Endothelial cell of umbilical vein (primary cell): ENCODE measurements around the gene HOXB2. TPM values are rescaled to one million over a fixed set of nuclear protein-coding genes. Genes with fewer than 3 reads are reported as not detected.

ENCODE experiments used
- BruUV-seq: library from RNA; stranded (reverse); fragments of 400-500 nt; replicated peaks from 2 replicates; lab custom pipeline; 2021; lab: Mats Ljungman, UMichigan
- CTCF ChIA-PET: fragments of 300-600, 350-600 bp; sonication (Branson Sonifier 250); formaldehyde crosslinking; loops from one replicate; lab custom pipeline; 2021; ENCODE audit warnings: antibody characterized with exemption, inconsistent platforms; lab: Charles Lee
- POLR2A ChIA-PET: fragments of 300-600, 350-600 bp; sonication (Branson Sonifier 250); formaldehyde crosslinking; loops from one replicate; lab custom pipeline; 2021; ENCODE audit warnings: antibody characterized with exemption, inconsistent platforms; lab: Charles Lee
- DNase-seq: peaks from one replicate; pipeline ENCODE4 v3.0.0-alpha.2; 2011; ENCODE audit warnings: low read depth, low spot score
- FAIRE-seq: peaks from 2 replicates; lab custom pipeline; 2011; peaks lifted over from hg19 to GRCh38; lab: Jason Lieb, UNC
- H2AFZ ChIP-seq: 2 replicates; pipeline ENCODE4 v1.6.0; 2012; ENCODE audit warnings: low read depth, low read length, control low read depth, inconsistent platforms
- H3K27ac ChIP-seq: 2 replicates; pipeline ENCODE4 v1.5.1; 2011; ENCODE audit warnings: low read depth, mild to moderate bottlenecking, control low read depth, low read length, moderate library complexity; ENCODE audit not compliant: insufficient read depth
- H3K27me3 ChIP-seq, 2 experiments: 2 replicates each; pipeline versions ENCODE4 v1.6.0 to v1.6.1; 2011; ENCODE audit warnings: low read length in 2 of 2, mixed read lengths in 1 of 2; ENCODE audit not compliant: control insufficient read depth in 2 of 2, insufficient read depth in 2 of 2
- H3K36me3 ChIP-seq, 2 experiments: 2 replicates in 1 of 2; 3 replicates in 1 of 2; pipeline ENCODE4 v1.5.1; 2011; ENCODE audit warnings: low read length in 2 of 2, mild to moderate bottlenecking in 1 of 2, moderate library complexity in 1 of 2; ENCODE audit not compliant: control insufficient read depth in 2 of 2, insufficient read depth in 2 of 2; ENCODE audit errors: extremely low read depth in 1 of 2
- H3K4me1 ChIP-seq: 3 replicates; pipeline ENCODE4 v1.5.1; 2011; ENCODE audit warnings: mild to moderate bottlenecking, low read length; ENCODE audit not compliant: control insufficient read depth, insufficient read depth; ENCODE audit errors: extremely low read depth
- H3K4me2 ChIP-seq: 2 replicates; pipeline ENCODE4 v1.6.1; 2011; ENCODE audit warnings: low read length, control low read depth, mixed read lengths; ENCODE audit not compliant: insufficient read depth
- H3K4me3 ChIP-seq, 3 experiments: fragments of 200-600 bp in 1 of 3; sonication (generic), shearing (Covaris generic) in 1 of 3; replicated peaks in 1 of 3; 2 replicates each; pipeline ENCODE4 v1.5.1; 2011 to 2016; ENCODE audit warnings: control low read depth in 3 of 3, low read length in 3 of 3, mild to moderate bottlenecking in 2 of 3, inconsistent platforms in 1 of 3, low read depth in 1 of 3, moderate library complexity in 1 of 3; ENCODE audit not compliant: insufficient read depth in 1 of 3
- H3K79me2 ChIP-seq: 2 replicates; pipeline ENCODE4 v1.6.0; 2012; ENCODE audit warnings: low read length, inconsistent platforms; ENCODE audit not compliant: control insufficient read depth, insufficient read depth
- H3K9ac ChIP-seq: replicated peaks from 2 replicates; pipeline ENCODE3; 2011; ENCODE audit warnings: low read length, control low read depth; ENCODE audit not compliant: insufficient read depth; ENCODE audit errors: extremely low read depth
- H3K9me1 ChIP-seq: replicated peaks from 3 replicates; pipeline ENCODE4 v1.6.0; 2011; ENCODE audit warnings: mild to moderate bottlenecking, low read length; ENCODE audit not compliant: control insufficient read depth, insufficient read depth; ENCODE audit errors: extremely low read depth
- H3K9me3 ChIP-seq: replicated peaks from 2 replicates; pipeline ENCODE4 v1.5.1; 2012; ENCODE audit warnings: low read length, inconsistent platforms; ENCODE audit not compliant: control insufficient read depth, insufficient read depth
- H4K20me1 ChIP-seq: replicated peaks from 2 replicates; pipeline ENCODE3; 2011; ENCODE audit warnings: mild to moderate bottlenecking, low read length; ENCODE audit not compliant: control insufficient read depth, insufficient read depth; ENCODE audit errors: extremely low read depth
- EZH2 ChIP-seq: IDR thresholded peaks from 2 replicates; pipeline ENCODE4 v1.6.1; 2012; ENCODE audit warnings: borderline replicate concordance, low read depth, mild to moderate bottlenecking, moderate library complexity, low read length, inconsistent platforms; ENCODE audit not compliant: severe bottlenecking
- FOS ChIP-seq: IDR thresholded peaks from 2 replicates; pipeline ENCODE4 v1.6.1; 2011; ENCODE audit warnings: mild to moderate bottlenecking, low read length, moderate library complexity, borderline replicate concordance; ENCODE audit not compliant: insufficient read depth
- GATA2 ChIP-seq: IDR thresholded peaks from 2 replicates; pipeline ENCODE4 v1.7.0; 2011; ENCODE audit warnings: low read depth, mild to moderate bottlenecking, moderate library complexity, mixed read lengths, low read length; ENCODE audit not compliant: insufficient read length, insufficient read depth
- JUN ChIP-seq: IDR thresholded peaks from 2 replicates; pipeline ENCODE4 v1.6.1; 2011; ENCODE audit warnings: borderline replicate concordance, low read depth; ENCODE audit not compliant: insufficient read length, insufficient read depth
- MYC ChIP-seq: IDR thresholded peaks from one replicate; pipeline ENCODE4 v1.6.1; 2011; ENCODE audit warnings: mild to moderate bottlenecking, low read depth, low read length
- POLR2A ChIP-seq: IDR thresholded peaks from 2 replicates; pipeline ENCODE4 v1.6.1; 2012; ENCODE audit warnings: low read depth, mild to moderate bottlenecking, control low read depth, low read length
- POLR2AphosphoS5 ChIP-seq: IDR thresholded peaks from 2 replicates; pipeline ENCODE4 v1.6.1; 2012; ENCODE audit warnings: low read depth, mild to moderate bottlenecking, control low read depth, low read length, moderate library complexity; ENCODE audit not compliant: insufficient read depth
- dilution Hi-C: fragments of 300-500 bp; cut with MboI; formaldehyde crosslinking; loops from one replicate; pipeline ENCODE4 v1.15.0; 2019; ENCODE audit warnings: low sequenced_read_pairs; ENCODE audit not compliant: extremely low pct_ligation_motif_present
- intact Hi-C: fragments of 100-400 bp; cut with micrococcal nuclease; formaldehyde crosslinking; loops from one replicate; pipeline ENCODE4 v1.10.0; 2022
- polyA plus RNA-seq, 4 experiments: library from polyadenylated mRNA; depleted of rRNA in 3 of 4; stranded (reverse) in 3 of 4; unstranded in 1 of 4; fragments of >200 nt; gene quantifications; 2 replicates each; pipeline versions ENCODE4 v1.2.1 to v1.2.3, GENCODE V29; 2011 to 2012; ENCODE audit warnings: missing spikeins in 1 of 4
- total RNA-seq: library from RNA; stranded (reverse); gene quantifications from 2 replicates; pipeline ENCODE4 v1.2.3, GENCODE V29; 2021
- TF ChIP-seq, protein P1 (sequence below), 2 donors: IDR thresholded peaks; 1 replicate in 1 of 2; 2 replicates in 1 of 2; pipeline ENCODE4 v1.5.1; 2011; ENCODE audit warnings: low read length in 2 of 2, mild to moderate bottlenecking in 2 of 2, moderate library complexity in 2 of 2, control low read depth in 1 of 2, inconsistent platforms in 1 of 2, low read depth in 1 of 2; ENCODE audit not compliant: insufficient read depth in 1 of 2; ENCODE audit errors: extremely low read depth in 1 of 2
- TF ChIP-seq, protein P2 (sequence below): IDR thresholded peaks from 2 replicates; pipeline ENCODE4 v1.6.1; 2011; ENCODE audit not compliant: insufficient read depth, insufficient read length

The HOXB2 gene
- total and polyA plus RNA-seq, 2 donors (not counting 3 experiments of a cell fraction or from before 2014, with no cell fraction given): 14.1 to 23.3 TPM

DNA sequence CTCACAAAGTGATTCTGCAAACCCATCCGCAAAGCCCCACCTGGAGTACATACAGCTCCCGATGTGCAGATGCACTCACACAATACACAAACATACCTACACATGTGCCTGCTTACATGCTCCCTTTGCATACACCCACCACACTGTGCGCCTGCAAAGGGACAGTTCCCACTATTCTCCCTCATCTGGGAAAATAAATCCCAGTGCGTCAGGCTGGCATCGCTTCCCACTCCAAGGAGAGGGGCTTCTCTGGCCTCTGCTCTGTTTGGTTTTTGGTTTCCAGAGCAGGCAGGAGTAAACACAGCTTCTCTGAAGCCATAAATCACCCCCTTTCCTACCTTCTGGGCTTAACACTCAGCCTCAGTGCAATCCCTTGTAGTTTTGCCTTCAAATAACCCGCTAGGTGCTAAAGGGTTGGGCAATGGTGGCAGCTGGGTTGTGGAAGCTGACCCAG lies 18.5 kb upstream of the HOXB2 start:
- intact Hi-C loops: loop anchor here (2.0 kb wide), 1 partner anchor 15 kb away; no protein-coding TSS in a partner anchor
- no peak for DNase-seq
- Histone ChIP-seq H3K27me3 (no peaks in the 10 kb centered on the region), H3K36me3 (peaks cover 0 to 5% of the 10 kb centered on the region in 2 experiments), H4K20me1 (no peaks in the 10 kb centered on the region), H3K9me3 (no peaks in the 10 kb centered on the region), H3K79me2 (peaks cover 77% of the 10 kb centered on the region), H3K9me1 (no peaks in the 10 kb centered on the region), H3K4me3 (peak overlapping the region in 1 of 3 experiments; percentile 12), H3K4me1 (peaks cover 36% of the 10 kb centered on the region), H2AFZ (no peak overlapping the region), H3K4me2 (no peak overlapping the region), H3K27ac (no peak overlapping the region), H3K9ac (no peak overlapping the region)
- dilution Hi-C loops: no loop called here
- no TSS peak for BruUV-seq
- FAIRE-seq: no peak
- ChIA-PET CTCF (interaction anchor here (1.4 kb wide), 1 partner anchor 8 kb away, joined by 3 read pairs; no protein-coding TSS in a partner anchor), POLR2A (no interaction called here)
- TF ChIP-seq JUN (no peak), POLR2AphosphoS5 (no peak), POLR2A (no peak), GATA2 (no peak), FOS (no peak), MYC (no peak), EZH2 (no peak)
- TF ChIP-seq, protein P1, sequence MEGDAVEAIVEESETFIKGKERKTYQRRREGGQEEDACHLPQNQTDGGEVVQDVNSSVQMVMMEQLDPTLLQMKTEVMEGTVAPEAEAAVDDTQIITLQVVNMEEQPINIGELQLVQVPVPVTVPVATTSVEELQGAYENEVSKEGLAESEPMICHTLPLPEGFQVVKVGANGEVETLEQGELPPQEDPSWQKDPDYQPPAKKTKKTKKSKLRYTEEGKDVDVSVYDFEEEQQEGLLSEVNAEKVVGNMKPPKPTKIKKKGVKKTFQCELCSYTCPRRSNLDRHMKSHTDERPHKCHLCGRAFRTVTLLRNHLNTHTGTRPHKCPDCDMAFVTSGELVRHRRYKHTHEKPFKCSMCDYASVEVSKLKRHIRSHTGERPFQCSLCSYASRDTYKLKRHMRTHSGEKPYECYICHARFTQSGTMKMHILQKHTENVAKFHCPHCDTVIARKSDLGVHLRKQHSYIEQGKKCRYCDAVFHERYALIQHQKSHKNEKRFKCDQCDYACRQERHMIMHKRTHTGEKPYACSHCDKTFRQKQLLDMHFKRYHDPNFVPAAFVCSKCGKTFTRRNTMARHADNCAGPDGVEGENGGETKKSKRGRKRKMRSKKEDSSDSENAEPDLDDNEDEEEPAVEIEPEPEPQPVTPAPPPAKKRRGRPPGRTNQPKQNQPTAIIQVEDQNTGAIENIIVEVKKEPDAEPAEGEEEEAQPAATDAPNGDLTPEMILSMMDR (IDR thresholded peaks at IDR 0.05; ENCODE audit: extremely low read depth in 1 of 2, insufficient read depth in 1 of 2, low read depth in 1 of 2, low read length in 2 of 2): no peak
- TF ChIP-seq, protein P2, sequence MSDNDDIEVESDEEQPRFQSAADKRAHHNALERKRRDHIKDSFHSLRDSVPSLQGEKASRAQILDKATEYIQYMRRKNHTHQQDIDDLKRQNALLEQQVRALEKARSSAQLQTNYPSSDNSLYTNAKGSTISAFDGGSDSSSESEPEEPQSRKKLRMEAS: no peak
